HCT116 (cell line): ENCODE measurements around the gene SEPTIN12. TPM values are rescaled to one million over a fixed set of nuclear protein-coding genes. Genes with fewer than 3 reads are reported as not detected.

ENCODE experiments used
- ATAC-seq: fragments of 200-7000 bp; cut with Tn5 transposase; 2 replicates; pipeline ENCODE4 v1.9.1; 2020; ENCODE audit warnings: mild to moderate bottlenecking, moderate library complexity
- BruUV-seq: library from RNA; stranded (reverse); fragments of 400-500 nt; replicated peaks from 2 replicates; lab custom pipeline; 2021; lab: Mats Ljungman, UMichigan
- CTCF ChIA-PET: fragments of 300-600 bp; sonication (Branson Sonifier 250); formaldehyde crosslinking; loops from one replicate; lab custom pipeline; 2021; ENCODE audit warnings: antibody characterized with exemption; lab: Charles Lee
- POLR2A ChIA-PET: fragments of 300-600, 350-600 bp; sonication (Branson Sonifier 250); formaldehyde crosslinking; loops from one replicate; lab custom pipeline; 2021; ENCODE audit warnings: antibody characterized with exemption; lab: Charles Lee
- RAD21 ChIA-PET, 2 experiments: fragments of 300-600 bp; sonication (Branson Sonifier 250); formaldehyde crosslinking; loops; one replicate each; lab custom pipeline; 2023; ENCODE audit warnings: low total read pairs in 2 of 2; ENCODE audit not compliant: uncharacterized antibody in 2 of 2, unreplicated experiment in 2 of 2, low non-redundant PET in 1 of 2; lab: Charles Lee
- DNase-seq: peaks from one replicate; pipeline ENCODE4 v3.0.0-alpha.2; 2010; ENCODE audit warnings: low read depth, low spot score
- H2AFZ ChIP-seq: fragments of 200-600 bp; shearing (Covaris generic), sonication (generic); 2 replicates; pipeline ENCODE4 v1.6.1; 2017; ENCODE audit warnings: low read depth, mixed run types, mixed read lengths, antibody characterized with exemption, low read length; ENCODE audit not compliant: poor library complexity, severe bottlenecking
- H3K27ac ChIP-seq: 2 replicates; pipeline ENCODE4 v1.5.1; 2012; ENCODE audit warnings: low read depth, low read length
- H3K27me3 ChIP-seq: fragments of 200-600 bp; sonication (generic); 2 replicates; pipeline ENCODE4 v1.6.1; 2016; ENCODE audit warnings: mixed run types, low read length, mixed read lengths; ENCODE audit not compliant: insufficient read depth
- H3K36me3 ChIP-seq, 2 experiments: fragments of 200-500 bp in 1 of 2; fragments of 200-600 bp in 1 of 2; sonication (Bioruptor generic) in 1 of 2; sonication (generic) in 1 of 2; 2 replicates each; pipeline versions ENCODE4 v1.5.1 to v1.6.1; 2014 to 2016; ENCODE audit warnings: low read length in 2 of 2, inconsistent platforms in 1 of 2, mixed read lengths in 1 of 2, mixed run types in 1 of 2; ENCODE audit not compliant: insufficient read depth in 2 of 2, control insufficient read depth in 1 of 2
- H3K4me1 ChIP-seq, 2 experiments: fragments of 200-600 bp in 1 of 2; sonication (generic) in 1 of 2; 2 replicates each; pipeline versions ENCODE4 v1.5.1 to v1.6.1; 2012 to 2017; ENCODE audit warnings: low read length in 2 of 2, inconsistent platforms in 1 of 2, mild to moderate bottlenecking in 1 of 2, mixed read lengths in 1 of 2, mixed run types in 1 of 2, moderate library complexity in 1 of 2; ENCODE audit not compliant: insufficient read depth in 2 of 2, control insufficient read depth in 1 of 2
- H3K4me2 ChIP-seq: fragments of 200-600 bp; sonication (generic); 2 replicates; pipeline ENCODE4 v1.6.1; 2017; ENCODE audit warnings: mixed run types, low read length, mixed read lengths
- H3K4me3 ChIP-seq, 2 experiments: fragments of 200-600 bp in 1 of 2; sonication (generic) in 1 of 2; replicated peaks in 1 of 2; 2 replicates each; pipeline ENCODE4 v1.5.1; 2011 to 2016; ENCODE audit warnings: low read length in 2 of 2, control low read depth in 1 of 2, low read depth in 1 of 2, mild to moderate bottlenecking in 1 of 2, mixed read lengths in 1 of 2, mixed run types in 1 of 2
- H3K79me2 ChIP-seq: fragments of 200-600 bp; sonication (generic); 2 replicates; pipeline ENCODE4 v1.6.1; 2017; ENCODE audit warnings: mild to moderate bottlenecking, mixed run types, low read length, moderate library complexity, mixed read lengths; ENCODE audit not compliant: insufficient read depth
- H3K9ac ChIP-seq: fragments of 200-600 bp; sonication (generic); 2 replicates; pipeline ENCODE4 v1.6.1; 2016; ENCODE audit warnings: low read length, mixed read lengths
- H3K9me2 ChIP-seq: fragments of 200-600 bp; sonication (generic), shearing (Covaris generic); 2 replicates; pipeline ENCODE4 v1.6.1; 2017; ENCODE audit warnings: mixed run types, mild to moderate bottlenecking, moderate library complexity; ENCODE audit not compliant: insufficient read depth
- H3K9me3 ChIP-seq, 2 experiments: fragments of 200-500 bp in 1 of 2; fragments of 200-600 bp in 1 of 2; sonication (Bioruptor generic) in 1 of 2; sonication (generic) in 1 of 2; 2 replicates each; pipeline ENCODE4 v1.6.1; 2014 to 2017; ENCODE audit warnings: low read length in 2 of 2, mixed read lengths in 2 of 2, inconsistent platforms in 1 of 2, low read depth in 1 of 2, mild to moderate bottlenecking in 1 of 2, mixed run types in 1 of 2, moderate library complexity in 1 of 2; ENCODE audit not compliant: control insufficient read depth in 1 of 2, insufficient read depth in 1 of 2
- H4K20me1 ChIP-seq: fragments of 200-600 bp; sonication (generic), shearing (Covaris generic); 2 replicates; pipeline ENCODE4 v1.6.1; 2017; ENCODE audit warnings: mixed run types, mild to moderate bottlenecking, moderate library complexity; ENCODE audit not compliant: insufficient read depth
- CBX3 ChIP-seq: IDR thresholded peaks from 2 replicates; pipeline ENCODE4 v1.6.1; 2012; ENCODE audit warnings: low read depth
- EGR1 ChIP-seq: IDR thresholded peaks from 2 replicates; pipeline ENCODE4 v1.6.1; 2012; ENCODE audit warnings: low read depth
- FOSL1 ChIP-seq: IDR thresholded peaks from 2 replicates; pipeline ENCODE4 v1.6.1; 2012; ENCODE audit warnings: low read depth
- SIN3A ChIP-seq: IDR thresholded peaks from 2 replicates; pipeline ENCODE4 v1.6.1; 2012; ENCODE audit warnings: low read depth
- SP1 ChIP-seq: IDR thresholded peaks from 2 replicates; pipeline ENCODE4 v1.6.1; 2012; ENCODE audit warnings: low read depth
- SRF ChIP-seq: IDR thresholded peaks from 2 replicates; pipeline ENCODE4 v1.6.1; 2012; ENCODE audit warnings: low read depth
- TCF7L2 ChIP-seq: IDR thresholded peaks from 2 replicates; pipeline ENCODE4 v1.7.0; 2011; ENCODE audit warnings: borderline replicate concordance, inconsistent platforms; ENCODE audit not compliant: insufficient read depth, insufficient read length; ENCODE audit errors: extremely low read depth
- YY1 ChIP-seq: IDR thresholded peaks from 2 replicates; pipeline ENCODE4 v1.6.1; 2011; ENCODE audit warnings: low read length, low read depth, moderate library complexity, mild to moderate bottlenecking; ENCODE audit not compliant: insufficient replicate concordance; ENCODE audit errors: extremely low read depth
- ZFX ChIP-seq: fragments of 450-650 bp; IDR thresholded peaks from 2 replicates; pipeline ENCODE4 v1.6.1; 2017
- intact Hi-C: fragments of 100-400 bp; cut with micrococcal nuclease; formaldehyde crosslinking; loops from 2 replicates; pipeline ENCODE4 v1.10.0; 2022
- total RNA-seq: library from RNA; stranded (reverse); gene quantifications from one replicate; pipeline ENCODE4 v1.2.1, GENCODE V29; 2021; ENCODE audit not compliant: unreplicated experiment
- TF ChIP-seq, protein P1 (sequence below): IDR thresholded peaks from 2 replicates; pipeline ENCODE4 v1.6.1; 2012
- TF ChIP-seq, protein P2 (sequence below): IDR thresholded peaks from 2 replicates; pipeline ENCODE4 v1.6.1; 2011; ENCODE audit warnings: mild to moderate bottlenecking, low read length, moderate library complexity; ENCODE audit not compliant: insufficient replicate concordance; ENCODE audit errors: extremely low read depth
- TF ChIP-seq, protein P3 (sequence below), 3 experiments: fragments of 200-600 bp in 1 of 3; sonication (generic) in 1 of 3; IDR thresholded peaks in 2 of 3; conservative IDR thresholded peaks in 1 of 3; 2 replicates each; pipeline ENCODE4 v1.5.1; 2012 to 2017; ENCODE audit warnings: low read depth in 2 of 3, low read length in 2 of 3, antibody characterized with exemption in 1 of 3, borderline replicate concordance in 1 of 3, control low read depth in 1 of 3, mild to moderate bottlenecking in 1 of 3, mixed read lengths in 1 of 3, mixed run types in 1 of 3, moderate library complexity in 1 of 3; ENCODE audit not compliant: insufficient read depth in 1 of 3

The SEPTIN12 gene
- total RNA-seq, 1 experiment from 2014 or later, result not detected

- no peak overlapping the region for H3K4me3 ChIP-seq
- ATAC-seq (no peak), DNase-seq (no peak)
- CTCF ChIA-PET, result no interaction called here
- no peak overlapping the region for H3K9ac ChIP-seq
- peaks cover 10 to 11% of the 10 kb centered on the region in 2 experiments for H3K4me1 ChIP-seq
- no TSS peak for BruUV-seq
- H3K4me2 ChIP-seq, result no peak overlapping the region
- H3K36me3 ChIP-seq, result no peaks in the 10 kb centered on the region
- RAD21 ChIA-PET, result no interaction called here
- TF ChIP-seq FOSL1, result no peak
- TF ChIP-seq YY1, result no peak
- no peak for TF ChIP-seq SRF
- TF ChIP-seq TCF7L2, result no peak
- TF ChIP-seq SP1, result no peak
- no peak for TF ChIP-seq ZFX
- TF ChIP-seq, protein P1, sequence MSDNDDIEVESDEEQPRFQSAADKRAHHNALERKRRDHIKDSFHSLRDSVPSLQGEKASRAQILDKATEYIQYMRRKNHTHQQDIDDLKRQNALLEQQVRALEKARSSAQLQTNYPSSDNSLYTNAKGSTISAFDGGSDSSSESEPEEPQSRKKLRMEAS, result no peak
- TF ChIP-seq EGR1, result no peak
- H3K27me3 ChIP-seq, result no peaks in the 10 kb centered on the region
- no peaks in the 10 kb centered on the region for H4K20me1 ChIP-seq
- H3K9me2 ChIP-seq, result no peaks in the 10 kb centered on the region
- H3K27ac ChIP-seq, result no peak overlapping the region
- H3K9me3 ChIP-seq, result no peaks in the 10 kb centered on the region
- intact Hi-C loops, result no loop called here
- H3K79me2 ChIP-seq, result no peaks in the 10 kb centered on the region
- no peak overlapping the region for H2AFZ ChIP-seq
- POLR2A ChIA-PET, result no interaction called here
Observed at GRCh38 chr16:4796982-4797804, 9.0 kb upstream of the SEPTIN12 start.

DNA sequence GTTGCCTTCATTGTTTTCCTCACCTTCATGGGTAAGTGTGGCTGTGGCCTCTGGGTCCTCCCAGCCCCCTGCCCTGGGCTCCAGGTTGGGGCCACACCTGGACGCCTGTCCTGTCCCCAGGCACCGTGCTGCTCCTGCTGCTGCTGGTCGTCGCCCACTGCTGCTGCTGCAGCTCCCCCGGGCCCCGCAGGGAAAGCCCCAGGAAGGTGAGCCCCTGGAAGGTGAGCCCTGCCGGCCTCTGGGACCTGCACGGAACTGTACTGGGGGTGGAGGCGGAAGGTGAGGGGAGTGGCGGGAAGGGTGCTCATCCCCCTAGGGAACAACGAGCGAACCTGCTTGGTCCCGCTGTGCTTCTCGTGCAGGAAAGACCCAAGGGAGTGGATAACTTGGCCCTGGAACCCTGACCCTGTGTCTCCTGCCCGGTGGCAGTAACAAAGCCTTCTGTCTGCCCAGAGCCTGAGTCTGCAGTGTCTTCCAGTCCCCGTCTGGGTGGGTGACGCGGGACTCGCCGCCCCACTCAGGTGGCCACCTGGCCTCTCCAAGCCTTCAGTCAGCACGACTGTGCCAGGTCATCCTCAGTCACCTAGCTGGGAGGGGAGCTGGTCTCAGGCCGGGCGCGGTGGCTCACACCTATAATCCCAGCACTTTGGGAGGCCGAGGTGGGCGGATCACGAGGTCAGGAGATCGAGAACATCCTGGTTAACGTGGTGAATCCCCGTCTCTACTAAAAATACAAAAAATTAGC is 7.9 kb upstream of the SEPTIN12 start:
- POLR2A ChIA-PET, result no interaction called here
- Histone ChIP-seq H2AFZ (no peak overlapping the region), H3K27ac (no peak overlapping the region; the same call in 1 of the 2 replicates), H4K20me1 (no peaks in the 10 kb centered on the region), H3K9me2 (no peaks in the 10 kb centered on the region), H3K79me2 (no peaks in the 10 kb centered on the region), H3K4me1 (peaks cover 2 to 4% of the 10 kb centered on the region in 2 experiments), H3K4me3 (no peak overlapping the region), H3K4me2 (no peak overlapping the region), H3K9ac (no peak overlapping the region), H3K9me3 (no peaks in the 10 kb centered on the region), H3K27me3 (no peaks in the 10 kb centered on the region), H3K36me3 (no peaks in the 10 kb centered on the region)
- ATAC-seq (no peak), DNase-seq (no peak)
- TF ChIP-seq CBX3, result no peak
- TF ChIP-seq, protein P2, sequence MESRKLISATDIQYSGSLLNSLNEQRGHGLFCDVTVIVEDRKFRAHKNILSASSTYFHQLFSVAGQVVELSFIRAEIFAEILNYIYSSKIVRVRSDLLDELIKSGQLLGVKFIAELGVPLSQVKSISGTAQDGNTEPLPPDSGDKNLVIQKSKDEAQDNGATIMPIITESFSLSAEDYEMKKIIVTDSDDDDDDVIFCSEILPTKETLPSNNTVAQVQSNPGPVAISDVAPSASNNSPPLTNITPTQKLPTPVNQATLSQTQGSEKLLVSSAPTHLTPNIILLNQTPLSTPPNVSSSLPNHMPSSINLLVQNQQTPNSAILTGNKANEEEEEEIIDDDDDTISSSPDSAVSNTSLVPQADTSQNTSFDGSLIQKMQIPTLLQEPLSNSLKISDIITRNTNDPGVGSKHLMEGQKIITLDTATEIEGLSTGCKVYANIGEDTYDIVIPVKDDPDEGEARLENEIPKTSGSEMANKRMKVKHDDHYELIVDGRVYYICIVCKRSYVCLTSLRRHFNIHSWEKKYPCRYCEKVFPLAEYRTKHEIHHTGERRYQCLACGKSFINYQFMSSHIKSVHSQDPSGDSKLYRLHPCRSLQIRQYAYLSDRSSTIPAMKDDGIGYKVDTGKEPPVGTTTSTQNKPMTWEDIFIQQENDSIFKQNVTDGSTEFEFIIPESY, result no peak
- TF ChIP-seq EGR1, result no peak
- TF ChIP-seq, protein P3, sequence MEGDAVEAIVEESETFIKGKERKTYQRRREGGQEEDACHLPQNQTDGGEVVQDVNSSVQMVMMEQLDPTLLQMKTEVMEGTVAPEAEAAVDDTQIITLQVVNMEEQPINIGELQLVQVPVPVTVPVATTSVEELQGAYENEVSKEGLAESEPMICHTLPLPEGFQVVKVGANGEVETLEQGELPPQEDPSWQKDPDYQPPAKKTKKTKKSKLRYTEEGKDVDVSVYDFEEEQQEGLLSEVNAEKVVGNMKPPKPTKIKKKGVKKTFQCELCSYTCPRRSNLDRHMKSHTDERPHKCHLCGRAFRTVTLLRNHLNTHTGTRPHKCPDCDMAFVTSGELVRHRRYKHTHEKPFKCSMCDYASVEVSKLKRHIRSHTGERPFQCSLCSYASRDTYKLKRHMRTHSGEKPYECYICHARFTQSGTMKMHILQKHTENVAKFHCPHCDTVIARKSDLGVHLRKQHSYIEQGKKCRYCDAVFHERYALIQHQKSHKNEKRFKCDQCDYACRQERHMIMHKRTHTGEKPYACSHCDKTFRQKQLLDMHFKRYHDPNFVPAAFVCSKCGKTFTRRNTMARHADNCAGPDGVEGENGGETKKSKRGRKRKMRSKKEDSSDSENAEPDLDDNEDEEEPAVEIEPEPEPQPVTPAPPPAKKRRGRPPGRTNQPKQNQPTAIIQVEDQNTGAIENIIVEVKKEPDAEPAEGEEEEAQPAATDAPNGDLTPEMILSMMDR (IDR thresholded peaks at IDR 0.05 in 2 of 3, conservative IDR thresholded peaks at IDR 0.05 in 1 of 3; ENCODE audit: borderline replicate concordance in 1 of 3, insufficient read depth in 1 of 3, low read depth in 2 of 3, low read length in 2 of 3), result no peak
- no peak for TF ChIP-seq SIN3A
- no peak for TF ChIP-seq TCF7L2
- CTCF ChIA-PET, result no interaction called here
- BruUV-seq, result no TSS peak
- intact Hi-C loops, result no loop called here
- RAD21 ChIA-PET, result no interaction called here
